LNCAP (cell line): ENCODE data around the gene STK33.

Source experiments
- TF ChIP-seq, protein P1 (sequence below): fragments of 450-650 bp; IDR thresholded peaks from 2 replicates; pipeline ENCODE4 v1.5.1; 2017; ENCODE audit warnings: mild to moderate bottlenecking

Gene STK33

DNA sequence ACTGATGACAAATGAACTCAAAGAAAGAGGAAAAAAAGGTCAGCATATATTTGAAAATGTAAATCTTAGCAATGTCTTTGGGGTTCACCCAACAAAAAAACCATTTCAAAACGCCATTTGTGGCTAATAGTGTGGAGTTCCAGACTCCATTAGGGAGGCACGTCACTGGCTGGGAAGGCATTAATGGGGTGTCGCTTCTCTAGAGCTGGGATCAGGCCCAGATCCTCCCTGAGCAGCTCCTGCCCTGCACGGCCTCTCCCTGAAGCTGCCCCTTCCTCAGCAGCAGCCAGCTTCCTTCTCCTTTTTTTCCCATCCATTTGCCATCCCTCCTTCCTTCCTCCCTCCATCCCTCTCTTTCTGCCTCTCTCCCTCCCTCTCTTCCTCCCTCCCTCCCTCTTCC, 231.5 kb downstream of the STK33 start:
- TF ChIP-seq, protein P1, sequence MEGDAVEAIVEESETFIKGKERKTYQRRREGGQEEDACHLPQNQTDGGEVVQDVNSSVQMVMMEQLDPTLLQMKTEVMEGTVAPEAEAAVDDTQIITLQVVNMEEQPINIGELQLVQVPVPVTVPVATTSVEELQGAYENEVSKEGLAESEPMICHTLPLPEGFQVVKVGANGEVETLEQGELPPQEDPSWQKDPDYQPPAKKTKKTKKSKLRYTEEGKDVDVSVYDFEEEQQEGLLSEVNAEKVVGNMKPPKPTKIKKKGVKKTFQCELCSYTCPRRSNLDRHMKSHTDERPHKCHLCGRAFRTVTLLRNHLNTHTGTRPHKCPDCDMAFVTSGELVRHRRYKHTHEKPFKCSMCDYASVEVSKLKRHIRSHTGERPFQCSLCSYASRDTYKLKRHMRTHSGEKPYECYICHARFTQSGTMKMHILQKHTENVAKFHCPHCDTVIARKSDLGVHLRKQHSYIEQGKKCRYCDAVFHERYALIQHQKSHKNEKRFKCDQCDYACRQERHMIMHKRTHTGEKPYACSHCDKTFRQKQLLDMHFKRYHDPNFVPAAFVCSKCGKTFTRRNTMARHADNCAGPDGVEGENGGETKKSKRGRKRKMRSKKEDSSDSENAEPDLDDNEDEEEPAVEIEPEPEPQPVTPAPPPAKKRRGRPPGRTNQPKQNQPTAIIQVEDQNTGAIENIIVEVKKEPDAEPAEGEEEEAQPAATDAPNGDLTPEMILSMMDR: no peak

DNA sequence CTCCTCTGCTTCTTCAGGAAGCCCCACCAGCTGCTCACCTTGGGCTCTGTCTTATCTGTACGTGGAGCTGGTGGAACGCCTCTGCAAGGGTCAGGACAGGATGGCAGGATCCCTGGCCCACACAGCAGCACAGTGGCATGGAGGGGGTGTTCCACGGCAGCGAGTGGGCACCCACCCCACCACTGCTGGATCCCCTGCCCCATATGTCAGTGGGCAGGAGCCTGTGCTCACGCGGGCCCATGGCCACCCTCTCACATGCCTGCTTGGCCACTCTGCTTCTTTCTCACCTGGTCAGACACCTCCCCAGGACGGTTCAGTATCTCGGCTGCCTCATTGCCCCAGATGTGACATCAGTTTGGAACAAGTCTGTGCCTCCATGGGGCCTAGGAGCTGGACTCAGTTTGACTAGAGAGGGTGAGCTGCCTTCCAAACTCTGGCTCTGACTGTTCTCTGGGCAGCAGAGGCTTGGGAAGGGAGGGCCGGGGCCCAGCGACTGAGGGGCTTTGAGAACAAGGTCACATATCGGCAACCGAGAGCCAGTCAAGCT, 232.3 kb downstream of the STK33 start:
- TF ChIP-seq, protein P1: no peak

DNA sequence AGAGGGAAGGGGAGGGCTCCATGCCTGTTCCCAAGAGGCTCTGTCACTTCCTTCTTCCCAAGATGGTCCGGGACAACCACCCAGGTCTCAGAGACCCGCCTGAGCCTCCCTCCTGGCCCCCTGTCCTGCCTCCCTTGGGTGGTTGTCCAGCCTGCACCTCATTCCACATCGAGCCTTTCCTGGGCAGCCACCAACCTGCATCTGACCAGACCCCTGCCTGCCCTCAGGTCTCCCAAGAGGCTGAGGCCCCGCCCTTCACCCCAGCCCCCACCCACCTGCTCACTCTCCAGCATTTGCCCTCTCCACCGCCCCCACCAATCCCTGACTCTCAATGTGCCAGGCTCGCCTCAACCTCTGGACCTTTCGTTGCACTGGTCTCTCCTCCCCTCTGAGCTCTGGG, 232.8 kb downstream of the STK33 start:
- TF ChIP-seq, protein P1: no peak

DNA sequence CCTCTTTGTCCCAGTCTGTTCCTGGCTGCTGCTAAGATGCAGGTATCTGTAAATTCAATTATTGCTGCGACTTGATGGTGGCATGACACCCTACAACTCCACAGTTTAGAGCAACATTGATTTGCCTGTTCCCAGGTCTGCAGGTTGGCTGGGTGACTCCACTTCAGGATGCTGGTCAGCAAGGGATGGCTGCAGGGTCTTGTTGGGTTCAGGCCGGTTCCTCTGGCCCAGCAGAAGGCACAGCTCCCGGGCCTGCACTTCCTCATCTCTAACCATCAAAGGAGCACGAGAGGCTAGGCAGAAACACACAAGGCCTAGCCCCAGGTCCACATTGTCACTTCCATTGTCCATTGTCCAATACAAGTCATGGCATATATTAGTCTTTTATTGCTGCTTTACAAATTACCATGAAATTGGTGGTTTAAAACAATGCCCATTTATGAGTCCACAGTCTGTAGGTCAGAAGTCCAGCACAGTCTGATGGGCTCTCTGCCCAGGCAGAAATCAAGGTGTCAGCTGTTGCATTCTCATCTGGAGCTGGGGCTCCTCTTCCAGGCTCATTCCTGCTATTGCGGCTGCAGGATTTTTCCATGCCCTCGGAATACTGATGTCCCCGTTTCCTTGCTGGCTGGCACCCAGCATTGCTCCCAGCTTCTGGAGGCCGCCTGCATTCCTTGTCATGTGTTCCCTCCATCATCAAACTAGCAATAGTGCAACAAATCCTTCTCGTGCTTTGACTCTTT, 233.8 kb downstream of the STK33 start:
- TF ChIP-seq, protein P1: no peak

DNA sequence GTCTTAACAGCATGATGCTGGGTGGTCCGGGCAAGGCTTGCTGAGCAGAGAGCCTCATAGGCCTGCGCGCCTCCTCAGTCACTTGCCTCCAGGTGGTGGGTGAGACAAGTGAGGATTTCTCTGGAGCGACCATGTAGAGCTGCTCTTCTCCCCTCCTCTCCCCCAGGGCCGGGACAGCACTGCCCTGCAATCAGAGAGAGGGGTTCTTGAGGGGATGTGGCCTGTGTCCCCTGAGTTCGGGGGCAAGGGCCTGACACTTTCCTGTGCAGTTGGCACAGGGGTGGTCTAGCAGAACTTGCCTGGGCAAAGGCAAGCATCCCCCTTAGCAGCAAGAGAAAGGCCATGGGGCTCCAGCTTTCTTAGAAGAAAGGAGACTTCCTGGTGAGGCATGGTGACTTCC, 234.5 kb downstream of the STK33 start:
- TF ChIP-seq, protein P1: no peak

DNA sequence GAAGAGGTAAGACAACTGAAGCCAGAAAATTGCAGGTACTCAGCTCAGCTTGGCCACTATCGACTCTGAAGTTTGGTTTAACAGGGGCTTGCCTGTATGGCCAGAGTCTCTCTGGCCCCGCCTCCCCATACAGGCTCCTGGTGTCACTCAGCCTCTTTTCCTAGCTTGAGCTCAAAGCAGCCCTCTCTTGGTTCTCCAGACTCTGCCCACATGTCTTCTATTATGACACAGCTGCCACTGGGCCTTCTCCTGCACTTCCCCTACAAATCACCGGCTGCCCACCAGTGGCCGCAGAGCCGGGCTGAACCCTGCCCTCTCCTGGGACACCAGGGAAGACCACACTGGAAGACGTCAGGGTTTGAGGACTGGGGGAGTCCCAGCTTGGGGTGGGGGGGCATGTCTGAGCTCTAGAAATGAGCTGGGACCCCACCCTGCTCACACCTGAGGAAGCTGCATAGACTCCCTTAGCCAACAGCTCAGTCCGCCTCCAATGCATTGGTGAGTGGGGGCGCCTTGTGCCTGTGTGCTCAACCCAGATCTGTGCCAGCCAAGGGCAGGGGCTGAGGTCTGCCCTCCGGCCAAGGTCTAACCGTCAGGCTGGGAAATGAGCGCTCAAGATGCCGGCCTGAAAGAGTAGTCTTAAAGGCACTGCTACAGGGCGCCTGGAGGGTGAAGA, 236.0 kb downstream of the STK33 start:
- TF ChIP-seq, protein P1: no peak

DNA sequence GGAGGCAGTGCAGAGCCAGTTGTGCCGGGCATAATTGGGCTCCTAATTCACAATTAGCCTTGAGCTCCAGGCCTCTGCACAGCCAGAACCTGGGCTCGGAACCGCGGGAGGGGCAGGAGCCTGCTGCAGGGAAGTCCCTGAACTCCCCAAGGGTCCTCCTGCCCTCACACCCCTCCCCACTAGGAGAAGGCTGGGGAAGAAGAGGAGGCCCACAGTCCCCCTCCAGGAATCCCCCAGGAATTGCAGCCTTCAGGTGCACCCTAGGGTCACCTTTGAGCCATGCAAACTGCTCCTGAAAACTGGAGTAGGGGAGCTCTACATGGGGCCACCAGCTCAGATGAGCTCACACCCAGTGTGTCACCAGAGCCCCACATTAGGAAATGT, 236.5 kb downstream of the STK33 start:
- TF ChIP-seq, protein P1: no peak
